Measurements from ENCODE around the gene CHD5. TPM values are rescaled to one million over a fixed set of nuclear protein-coding genes. Genes with fewer than 3 reads are reported as not detected.
"Not testable (repeated sequence)": the region's sequence is repeated elsewhere in the genome, so short reads cannot be mapped to it uniquely, and the experiment has no call there.

CHD5 gene
- total and polyA plus RNA-seq, 12 donors: 0.07 to 56.5 (median 2.1) TPM; not detected in 2

DNA sequence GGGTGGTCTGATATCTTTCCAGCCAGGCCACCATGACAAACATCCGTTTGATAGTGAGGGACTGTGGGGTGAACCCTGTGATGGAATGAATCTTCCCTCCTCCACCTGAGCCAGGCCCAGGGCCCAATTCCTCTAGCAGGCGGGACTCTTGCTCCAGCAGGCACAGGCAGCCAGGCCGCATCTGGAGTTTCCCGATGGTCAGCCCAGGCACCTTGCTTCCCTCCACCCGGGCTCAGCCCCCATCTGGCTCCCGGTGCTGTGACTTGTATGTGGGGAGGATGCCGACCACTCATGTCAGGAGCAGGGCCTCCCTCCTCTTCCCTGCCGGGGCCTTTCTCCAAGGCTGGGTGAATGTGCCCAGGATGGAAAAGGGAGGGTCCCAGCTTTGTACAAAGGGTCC is 113.4 kb downstream of the CHD5 start:
- TF ChIP-seq, protein P1, sequence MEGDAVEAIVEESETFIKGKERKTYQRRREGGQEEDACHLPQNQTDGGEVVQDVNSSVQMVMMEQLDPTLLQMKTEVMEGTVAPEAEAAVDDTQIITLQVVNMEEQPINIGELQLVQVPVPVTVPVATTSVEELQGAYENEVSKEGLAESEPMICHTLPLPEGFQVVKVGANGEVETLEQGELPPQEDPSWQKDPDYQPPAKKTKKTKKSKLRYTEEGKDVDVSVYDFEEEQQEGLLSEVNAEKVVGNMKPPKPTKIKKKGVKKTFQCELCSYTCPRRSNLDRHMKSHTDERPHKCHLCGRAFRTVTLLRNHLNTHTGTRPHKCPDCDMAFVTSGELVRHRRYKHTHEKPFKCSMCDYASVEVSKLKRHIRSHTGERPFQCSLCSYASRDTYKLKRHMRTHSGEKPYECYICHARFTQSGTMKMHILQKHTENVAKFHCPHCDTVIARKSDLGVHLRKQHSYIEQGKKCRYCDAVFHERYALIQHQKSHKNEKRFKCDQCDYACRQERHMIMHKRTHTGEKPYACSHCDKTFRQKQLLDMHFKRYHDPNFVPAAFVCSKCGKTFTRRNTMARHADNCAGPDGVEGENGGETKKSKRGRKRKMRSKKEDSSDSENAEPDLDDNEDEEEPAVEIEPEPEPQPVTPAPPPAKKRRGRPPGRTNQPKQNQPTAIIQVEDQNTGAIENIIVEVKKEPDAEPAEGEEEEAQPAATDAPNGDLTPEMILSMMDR (IDR thresholded peaks at IDR 0.05): no peak
- no peak for TF ChIP-seq POLR2A (IDR thresholded peaks at IDR 0.05)
- no peak for DNase-seq
- no peak overlapping the region for H3K27ac ChIP-seq
- no peak overlapping the region for H3K4me3 ChIP-seq
- H3K36me3 ChIP-seq (replicated peaks in 1 of 2): no peaks in the 10 kb centered on the region
- 87 to 100% (median 91%) methylated on average over 3 to 8 of the region's 8 CpGs; no CpG with 5 or more reads in 1 of the 4 donors for WGBS, 4 donors
- intact Hi-C loops (cut with DNase I): no loop called here
- H3K4me1 ChIP-seq (replicated peaks in 1 of 2): no peaks in the 10 kb centered on the region
- no peaks in the 10 kb centered on the region for H3K27me3 ChIP-seq
- H3K9me3 ChIP-seq (replicated peaks in 1 of 3): no peaks in the 10 kb centered on the region

DNA sequence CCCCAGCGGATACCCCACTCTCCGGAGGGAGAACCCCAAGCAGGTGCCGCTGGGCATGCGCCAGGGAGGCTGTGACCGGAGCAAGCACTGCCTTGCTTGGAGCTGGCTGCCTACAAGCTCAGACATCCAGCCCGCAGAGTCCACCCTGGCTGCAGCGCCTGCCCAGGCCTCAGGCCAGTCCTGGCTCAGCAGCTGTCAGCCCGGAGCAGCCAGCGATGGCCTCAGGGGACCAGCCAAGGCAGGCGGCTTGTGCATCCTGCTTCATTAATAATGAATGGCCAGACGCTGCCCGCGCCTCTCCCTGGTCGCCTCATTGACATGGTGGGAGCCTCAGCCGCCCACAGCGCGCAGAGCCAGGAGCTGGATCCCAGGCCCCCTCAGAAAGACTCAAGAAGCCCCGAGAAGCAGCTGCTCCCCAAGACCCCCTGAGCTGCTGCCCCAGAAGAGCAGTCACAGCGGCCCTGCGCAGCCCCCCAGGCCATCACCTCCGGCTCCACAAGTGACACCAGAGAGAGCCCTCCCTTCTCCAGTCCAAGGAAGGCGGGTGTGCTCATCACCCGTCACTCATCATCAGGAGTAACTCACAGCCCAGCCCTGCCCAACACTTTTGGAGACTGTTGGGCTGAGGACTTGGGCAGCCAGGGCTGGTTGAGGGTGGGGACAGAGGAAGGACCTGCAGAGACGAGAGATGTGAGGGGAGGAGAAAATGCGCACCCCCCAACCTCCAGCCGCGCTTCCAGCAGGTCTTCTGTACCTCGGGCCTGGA is 114.8 kb downstream of the CHD5 start:
- no peak overlapping the region for H3K27ac ChIP-seq
- intact Hi-C loops (cut with DNase I): no loop called here
- no peak overlapping the region for H3K4me3 ChIP-seq
- TF ChIP-seq, protein P1 (IDR thresholded peaks at IDR 0.05): no peak
- TF ChIP-seq POLR2A (IDR thresholded peaks at IDR 0.05): no peak
- no peaks in the 10 kb centered on the region for H3K27me3 ChIP-seq
- 74 to 86% (median 82%) methylated on average over 12 to 28 of the region's 28 CpGs for WGBS, 4 donors
- no peaks in the 10 kb centered on the region for H3K36me3 ChIP-seq (replicated peaks in 1 of 2)
- no peaks in the 10 kb centered on the region for H3K9me3 ChIP-seq (replicated peaks in 1 of 3)
- no peak for DNase-seq
- H3K4me1 ChIP-seq (replicated peaks in 1 of 2): peaks cover 0 to under 1% of the 10 kb centered on the region in 2 donors

DNA sequence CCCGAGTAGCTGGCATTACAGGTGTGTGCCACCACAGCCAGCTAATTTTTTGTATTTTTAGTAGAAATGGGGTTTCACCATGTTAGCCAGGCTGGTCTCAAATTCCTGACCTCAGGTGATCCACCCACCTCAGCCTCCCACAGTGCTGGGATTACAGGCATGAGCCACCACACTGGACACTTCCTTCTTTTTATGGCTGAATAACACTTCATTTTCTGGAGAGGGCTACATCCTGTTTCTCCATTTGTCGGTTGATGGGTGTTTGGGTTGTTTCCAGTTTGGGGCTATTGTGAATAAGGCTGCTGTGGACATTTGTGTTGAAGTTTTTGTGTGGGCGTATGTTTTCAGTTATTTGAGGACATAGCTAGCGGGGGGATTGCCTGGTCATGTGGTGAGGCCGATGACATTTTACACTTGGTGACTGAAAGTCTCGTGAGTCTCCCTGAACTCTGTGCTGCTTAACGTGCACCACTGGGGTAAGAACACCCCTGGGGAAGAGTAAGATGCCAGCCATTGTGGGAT is 116.5 kb downstream of the CHD5 start:
- H3K4me3 ChIP-seq; DNase-seq; H3K27me3 ChIP-seq; H3K36me3 ChIP-seq (replicated peaks in 1 of 2); intact Hi-C loops (cut with DNase I); H3K9me3 ChIP-seq (replicated peaks in 1 of 3); H3K27ac ChIP-seq: not testable (repeated sequence)
- WGBS, 4 donors: 72 to 83% (median 77%) methylated on average over 7 of the region's 7 CpGs
- peaks cover 0 to 11% of the 10 kb centered on the region in 2 donors for H3K4me1 ChIP-seq (replicated peaks in 1 of 2)

DNA sequence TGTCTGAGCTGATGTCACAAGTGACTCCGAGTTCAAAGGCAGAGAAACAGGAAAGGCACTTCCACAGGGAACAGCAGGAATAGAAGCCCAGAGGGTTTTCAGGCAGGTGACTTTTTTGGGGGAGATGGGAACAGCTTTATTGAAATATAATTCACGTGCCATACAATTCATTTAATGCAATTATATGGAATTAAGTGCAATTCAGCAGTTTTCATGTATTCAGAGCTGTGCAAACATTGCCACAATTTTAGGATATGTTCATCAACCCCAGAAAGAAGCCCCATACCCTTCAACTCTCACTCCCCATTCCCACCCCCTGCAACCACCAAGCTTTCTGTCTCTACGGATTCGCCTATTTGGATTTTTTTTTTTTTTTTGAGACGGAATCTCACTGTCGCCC is 117.5 kb downstream of the CHD5 start:
- WGBS, 4 donors: 89 to 96% (median 91%) methylated on average over 6 of the region's 6 CpGs
- Histone ChIP-seq H3K27me3 (no peaks in the 10 kb centered on the region), H3K4me3 (no peak overlapping the region), H3K9me3 (replicated peaks in 1 of 3) (no peaks in the 10 kb centered on the region), H3K4me1 (replicated peaks in 1 of 2) (peaks cover 0 to 20% of the 10 kb centered on the region in 2 donors), H3K36me3 (replicated peaks in 1 of 2) (no peaks in the 10 kb centered on the region), H3K27ac (no peak overlapping the region)
- TF ChIP-seq, protein P1 (IDR thresholded peaks at IDR 0.05): no peak
- TF ChIP-seq POLR2A (IDR thresholded peaks at IDR 0.05): no peak
- intact Hi-C loops (cut with DNase I): no loop called here
- DNase-seq: no peak

All from adrenal gland (tissue), 12 donors.